ENCODE data around the gene STMP1.

GRCh38 chr7:135661311-135662122 is 797 bp upstream of the STMP1 start:
- TF ChIP-seq CTCF (IDR thresholded peaks at IDR 0.05) (no peak), POLR2A (IDR thresholded peaks at IDR 0.05) (no peak)

All from sigmoid colon (tissue), 3 donors.